DND-41 (cell line): ENCODE results near the gene CALR3.

Source experiments
- ATAC-seq: fragments of 200-7000 bp; cut with Tn5 transposase; 3 replicates; pipeline ENCODE4 v1.9.1; 2021; ENCODE audit warnings: low read depth; ENCODE audit not compliant: insufficient read depth
- DNase-seq: peaks from one replicate; pipeline ENCODE4 v3.0.0-alpha.2; 2020
- H2AFZ ChIP-seq: 2 replicates; pipeline ENCODE4 v1.6.0; 2012; ENCODE audit warnings: low read depth, low read length
- H3K27ac ChIP-seq: 2 replicates; pipeline ENCODE4 v1.5.1; 2012; ENCODE audit warnings: low read length, inconsistent platforms
- H3K27me3 ChIP-seq: fragments of 200-600 bp; sonication (generic); 2 replicates; pipeline ENCODE4 v1.6.0; 2012; ENCODE audit warnings: low read length, mild to moderate bottlenecking, inconsistent platforms; ENCODE audit not compliant: insufficient read depth, poor library complexity
- H3K36me3 ChIP-seq: 2 replicates; pipeline ENCODE4 v1.5.1; 2012; ENCODE audit warnings: low read length, inconsistent platforms; ENCODE audit not compliant: insufficient read depth
- H3K4me1 ChIP-seq: 2 replicates; pipeline ENCODE4 v1.5.1; 2012; ENCODE audit warnings: mild to moderate bottlenecking, low read length; ENCODE audit not compliant: insufficient read depth
- H3K4me2 ChIP-seq: 2 replicates; pipeline ENCODE4 v1.6.0; 2012; ENCODE audit warnings: mild to moderate bottlenecking, moderate library complexity, low read length, inconsistent platforms; ENCODE audit not compliant: insufficient read depth
- H3K4me3 ChIP-seq, 2 experiments: fragments of 200-600 bp in 1 of 2; shearing (Covaris generic) in 1 of 2; 2 replicates each; pipeline ENCODE4 v1.5.1; 2012 to 2016; ENCODE audit warnings: inconsistent platforms in 2 of 2, low read length in 2 of 2, mild to moderate bottlenecking in 2 of 2, low read depth in 1 of 2, moderate library complexity in 1 of 2
- H3K79me2 ChIP-seq: 2 replicates; pipeline ENCODE4 v1.6.0; 2012; ENCODE audit warnings: low read length, inconsistent platforms; ENCODE audit not compliant: insufficient read depth
- H3K9ac ChIP-seq: 2 replicates; pipeline ENCODE4 v1.6.0; 2012; ENCODE audit warnings: low read depth, mild to moderate bottlenecking, inconsistent platforms, low read length, moderate library complexity
- H3K9me3 ChIP-seq: 2 replicates; pipeline ENCODE4 v1.5.1; 2012; ENCODE audit warnings: low read length, moderate library complexity, mild to moderate bottlenecking, inconsistent platforms; ENCODE audit not compliant: insufficient read depth, severe bottlenecking
- H4K20me1 ChIP-seq: 2 replicates; pipeline ENCODE4 v1.6.0; 2012; ENCODE audit warnings: low read length; ENCODE audit not compliant: insufficient read depth
- CTCF ChIP-seq: IDR thresholded peaks from 2 replicates; pipeline ENCODE4 v1.5.1; 2012; ENCODE audit warnings: borderline replicate concordance, low read length, moderate library complexity, mild to moderate bottlenecking; ENCODE audit not compliant: poor library complexity, severe bottlenecking; ENCODE audit errors: extremely low read depth
- EZH2 ChIP-seq: IDR thresholded peaks from 3 replicates; pipeline ENCODE4 v1.6.1; 2012; ENCODE audit warnings: borderline replicate concordance, low read depth, mild to moderate bottlenecking, moderate library complexity, low read length, inconsistent platforms; ENCODE audit not compliant: severe bottlenecking

Gene CALR3

DNA sequence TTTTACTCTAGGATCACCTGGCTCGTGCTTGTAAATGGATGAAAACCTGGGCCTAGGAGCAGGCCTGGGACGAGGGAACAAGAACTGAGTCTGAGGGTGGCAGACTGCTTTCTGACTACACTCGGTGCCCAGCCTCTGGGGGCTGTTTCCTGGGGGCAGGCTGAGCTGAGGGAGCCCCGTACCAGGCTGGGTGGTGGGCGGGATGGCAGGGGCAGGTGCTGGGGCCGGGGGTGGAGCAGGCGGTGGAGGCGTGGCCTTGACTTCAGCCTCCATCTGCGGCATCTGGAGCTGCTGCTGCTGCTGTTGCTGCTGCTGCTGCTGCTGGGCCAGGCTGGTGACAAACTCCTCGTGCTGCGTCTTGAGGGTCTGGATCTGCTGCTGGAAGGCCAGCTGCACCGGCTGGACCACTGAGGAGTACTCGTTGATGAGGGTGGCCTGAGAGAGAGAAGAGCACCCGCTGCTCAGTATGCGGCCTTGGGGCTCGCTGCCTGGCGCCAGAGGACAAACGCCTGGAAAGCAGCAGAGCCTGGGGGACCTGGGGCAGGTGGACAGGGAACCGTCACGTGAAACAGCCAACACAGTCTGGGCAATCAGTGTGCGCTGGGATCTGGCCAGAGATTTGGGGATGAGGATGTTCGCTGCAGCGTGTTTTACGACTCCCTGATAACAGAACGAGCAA, 33.6 kb upstream of the CALR3 start:
- Histone ChIP-seq H3K4me3 (no peak overlapping the region), H3K27me3 (no peaks in the 10 kb centered on the region), H2AFZ (no peak overlapping the region), H3K79me2 (peaks cover 23% of the 10 kb centered on the region), H3K4me1 (no peaks in the 10 kb centered on the region), H3K4me2 (no peak overlapping the region), H3K9ac (no peak overlapping the region), H4K20me1 (peaks cover 69% of the 10 kb centered on the region), H3K27ac (no peak overlapping the region), H3K36me3 (peaks cover 100% of the 10 kb centered on the region), H3K9me3 (no peaks in the 10 kb centered on the region)
- ATAC-seq (no peak), DNase-seq (no peak)
- TF ChIP-seq CTCF (no peak), EZH2 (no peak)

DNA sequence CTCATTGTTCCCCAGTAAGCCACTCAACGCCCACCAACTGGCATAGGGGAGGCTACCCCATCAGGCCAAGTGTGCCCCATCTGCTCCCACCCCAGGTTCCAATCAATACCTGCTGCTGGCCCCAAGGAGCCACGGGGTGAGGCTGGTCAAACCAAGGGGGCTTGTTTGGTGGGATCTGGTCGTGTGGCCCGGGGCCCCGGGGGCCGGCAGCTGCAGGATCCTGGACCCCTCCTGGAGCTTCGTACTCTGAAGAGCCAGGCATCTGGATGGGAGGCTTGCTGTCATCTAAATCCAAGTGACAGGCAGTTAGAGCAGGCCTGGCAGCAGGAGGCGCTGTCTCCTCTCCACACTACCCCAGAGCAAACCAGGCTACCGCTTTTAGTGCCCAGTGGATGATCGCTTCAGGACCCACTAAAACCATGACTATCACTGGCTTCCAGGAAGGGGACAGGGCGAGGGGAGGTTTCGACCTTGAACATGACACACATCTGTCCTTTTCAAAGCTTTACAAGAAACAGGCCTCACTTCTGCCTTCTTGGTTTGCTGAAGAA, 32.1 kb upstream of the CALR3 start:
- Histone ChIP-seq H3K79me2 (peaks cover 21% of the 10 kb centered on the region), H3K27ac (no peak overlapping the region), H2AFZ (no peak overlapping the region), H3K4me1 (no peaks in the 10 kb centered on the region), H3K4me2 (no peak overlapping the region), H3K9ac (no peak overlapping the region), H3K27me3 (no peaks in the 10 kb centered on the region), H3K36me3 (peaks cover 97% of the 10 kb centered on the region), H3K9me3 (no peaks in the 10 kb centered on the region), H4K20me1 (peaks cover 70% of the 10 kb centered on the region), H3K4me3 (no peak overlapping the region)
- ATAC-seq: peak; percentile 61
- TF ChIP-seq EZH2 (no peak), CTCF (peak; percentile 69)
- DNase-seq: peak; percentile 43

DNA sequence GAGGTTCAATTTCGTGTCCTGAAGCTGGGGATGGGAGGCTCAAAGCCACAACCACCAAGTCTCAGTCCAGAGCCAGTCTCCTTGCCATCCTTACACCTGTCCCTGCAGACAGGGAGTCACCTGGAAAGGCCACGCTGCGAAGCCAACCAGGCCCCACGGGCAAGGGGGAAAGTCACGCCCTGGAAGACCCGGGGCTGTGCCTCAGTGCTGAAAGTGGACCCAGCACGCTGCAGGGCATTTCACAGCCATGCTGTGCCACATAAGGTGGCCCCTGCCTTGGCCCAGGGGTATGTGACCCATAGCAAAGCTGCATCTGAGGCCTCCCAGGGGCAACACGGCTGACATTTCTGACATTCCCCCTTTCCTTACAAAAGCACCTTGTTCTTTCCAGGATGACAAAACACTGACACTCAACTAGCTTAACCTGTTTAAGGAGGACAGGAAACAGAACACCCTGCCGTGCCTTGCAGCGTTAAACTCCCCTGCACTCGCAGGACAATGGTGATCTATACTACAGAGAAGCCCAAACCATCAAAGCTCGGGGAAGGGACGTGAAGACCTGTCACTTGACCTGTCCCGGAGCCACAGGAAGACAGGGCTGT, 31.5 kb upstream of the CALR3 start:
- no peaks in the 10 kb centered on the region for H3K27me3 ChIP-seq
- no peak overlapping the region for H3K27ac ChIP-seq
- DNase-seq (no peak), ATAC-seq (no peak)
- peaks cover 97% of the 10 kb centered on the region for H3K36me3 ChIP-seq
- no peak for TF ChIP-seq EZH2
- TF ChIP-seq CTCF: no peak
- peaks cover 70% of the 10 kb centered on the region for H4K20me1 ChIP-seq
- no peak overlapping the region for H2AFZ ChIP-seq
- peaks cover 19% of the 10 kb centered on the region for H3K79me2 ChIP-seq
- H3K4me3 ChIP-seq: no peak overlapping the region
- H3K4me2 ChIP-seq: no peak overlapping the region
- H3K9ac ChIP-seq: no peak overlapping the region
- H3K9me3 ChIP-seq: no peaks in the 10 kb centered on the region
- H3K4me1 ChIP-seq: no peaks in the 10 kb centered on the region
